H9 (cell line): Measurements from ENCODE around the gene SMIM36. TPM values are rescaled to one million over a fixed set of nuclear protein-coding genes. Genes with fewer than 3 reads are reported as not detected.
"Not testable (repeated sequence)": the region's sequence is repeated elsewhere in the genome, so short reads cannot be mapped to it uniquely, and the experiment has no call there.

Experiments used
- DNase-seq: peaks from one replicate; pipeline ENCODE4 v3.0.0-alpha.2; 2017
- H2AFZ ChIP-seq: one replicate; pipeline ENCODE4 v1.6.1; 2013; ENCODE audit warnings: mild to moderate bottlenecking, low read length, control low read depth, moderate library complexity
- H2AK5ac ChIP-seq: 2 replicates; pipeline ENCODE4 v1.6.1; 2013; ENCODE audit warnings: low read length, control low read depth, mixed read lengths; ENCODE audit not compliant: insufficient read length
- H2BK120ac ChIP-seq: one replicate; pipeline ENCODE4 v1.6.1; 2013; ENCODE audit warnings: low read depth, mild to moderate bottlenecking, low read length, control low read depth, inconsistent platforms; ENCODE audit not compliant: poor library complexity, severe bottlenecking
- H2BK12ac ChIP-seq: 2 replicates; pipeline ENCODE4 v1.6.1; 2013; ENCODE audit warnings: low read length, control low read depth, mixed read lengths, low read depth; ENCODE audit not compliant: insufficient read length
- H2BK15ac ChIP-seq: 2 replicates; pipeline ENCODE4 v1.6.1; 2013; ENCODE audit warnings: low read depth, low read length, control low read depth
- H2BK20ac ChIP-seq: one replicate; pipeline ENCODE4 v1.6.1; 2013; ENCODE audit warnings: low read depth, mild to moderate bottlenecking, low read length, control low read depth, inconsistent platforms; ENCODE audit not compliant: poor library complexity, severe bottlenecking
- H2BK5ac ChIP-seq: 2 replicates; pipeline ENCODE4 v1.6.1; 2013; ENCODE audit warnings: low read length, control low read depth, mixed read lengths; ENCODE audit not compliant: insufficient read length
- H3K14ac ChIP-seq: 2 replicates; pipeline ENCODE4 v1.6.1; 2013; ENCODE audit warnings: low read length, control low read depth; ENCODE audit not compliant: insufficient read depth
- H3K18ac ChIP-seq: 2 replicates; pipeline ENCODE4 v1.6.1; 2013; ENCODE audit warnings: low read depth, mild to moderate bottlenecking, mixed read lengths, low read length, control low read depth; ENCODE audit not compliant: insufficient read length
- H3K23ac ChIP-seq: 2 replicates; pipeline ENCODE4 v1.6.1; 2013; ENCODE audit warnings: low read length, control low read depth, mixed read lengths, low read depth; ENCODE audit not compliant: insufficient read length
- H3K23me2 ChIP-seq: 2 replicates; pipeline ENCODE4 v1.6.1; 2013; ENCODE audit warnings: low read depth, mild to moderate bottlenecking, mixed read lengths, low read length, control low read depth; ENCODE audit not compliant: insufficient read length, poor library complexity, severe bottlenecking
- H3K27ac ChIP-seq: 2 replicates; pipeline ENCODE4 v1.5.1; 2013; ENCODE audit warnings: low read length, control low read depth, mixed read lengths, low read depth; ENCODE audit not compliant: insufficient read length
- H3K27me3 ChIP-seq: 2 replicates; pipeline ENCODE4 v1.6.1; 2013; ENCODE audit warnings: low read length, control low read depth, inconsistent platforms; ENCODE audit not compliant: insufficient read depth
- H3K4ac ChIP-seq: 2 replicates; pipeline ENCODE4 v1.6.1; 2013; ENCODE audit warnings: low read depth, mild to moderate bottlenecking, control low read depth, inconsistent platforms, low read length, moderate library complexity
- H3K4me1 ChIP-seq: 2 replicates; pipeline ENCODE4 v1.6.1; 2013; ENCODE audit warnings: low read length, control low read depth, inconsistent platforms; ENCODE audit not compliant: insufficient read depth
- H3K4me2 ChIP-seq: 2 replicates; pipeline ENCODE4 v1.6.1; 2013; ENCODE audit warnings: low read length, control low read depth, mixed read lengths; ENCODE audit not compliant: insufficient read length, insufficient read depth
- H3K56ac ChIP-seq: 2 replicates; pipeline ENCODE4 v1.6.1; 2013; ENCODE audit warnings: low read depth, mild to moderate bottlenecking, mixed read lengths, low read length, control low read depth; ENCODE audit not compliant: insufficient read length
- H3K79me1 ChIP-seq: 2 replicates; pipeline ENCODE4 v1.6.1; 2013; ENCODE audit warnings: low read depth, mild to moderate bottlenecking, moderate library complexity, low read length, control low read depth, inconsistent platforms; ENCODE audit not compliant: insufficient read depth, poor library complexity, severe bottlenecking
- H3K79me2 ChIP-seq: 2 replicates; pipeline ENCODE4 v1.6.1; 2013; ENCODE audit warnings: low read length, control low read depth, inconsistent platforms; ENCODE audit not compliant: insufficient read depth
- H3K9ac ChIP-seq: 2 replicates; pipeline ENCODE4 v1.6.1; 2013; ENCODE audit warnings: low read length, control low read depth, mixed read lengths; ENCODE audit not compliant: insufficient read length; ENCODE audit errors: extremely low read depth
- H3K9me3 ChIP-seq: one replicate; pipeline ENCODE4 v1.6.1; 2013; ENCODE audit warnings: low read depth, low read length, inconsistent platforms; ENCODE audit not compliant: control insufficient read depth
- H3T11ph ChIP-seq: one replicate; pipeline ENCODE4 v1.6.1; 2013; ENCODE audit warnings: mild to moderate bottlenecking, low read length, control low read depth, inconsistent platforms
- H4K20me1 ChIP-seq: one replicate; pipeline ENCODE4 v1.6.1; 2013; ENCODE audit not compliant: control insufficient read depth, insufficient read length, insufficient read depth
- H4K5ac ChIP-seq: 2 replicates; pipeline ENCODE4 v1.6.1; 2013; ENCODE audit warnings: low read depth, mild to moderate bottlenecking, mixed read lengths, low read length, control low read depth; ENCODE audit not compliant: insufficient read length
- H4K8ac ChIP-seq: replicated peaks from 2 replicates; pipeline ENCODE4 v1.6.1; 2013; ENCODE audit warnings: low read length, control low read depth, mixed read lengths, low read depth; ENCODE audit not compliant: insufficient read length
- H4K91ac ChIP-seq: 2 replicates; pipeline ENCODE4 v1.6.1; 2013; ENCODE audit warnings: low read depth, mild to moderate bottlenecking, moderate library complexity, mixed read lengths, low read length, control low read depth; ENCODE audit not compliant: insufficient read length
- H3K27ac Mint-ChIP-seq, 3 experiments: 2 replicates in 2 of 3; 3 replicates in 1 of 3; pipeline ENCODE4 v1.8.0; 2020 to 2021; ENCODE audit warnings: mixed read lengths in 3 of 3, mild to moderate bottlenecking in 1 of 3, moderate library complexity in 1 of 3
- H3K27me3 Mint-ChIP-seq: 2 replicates; pipeline ENCODE4 v1.8.0; 2021; ENCODE audit warnings: low read depth, mild to moderate bottlenecking, moderate library complexity, mixed read lengths
- H3K36me3 Mint-ChIP-seq, 3 experiments: 2 replicates in 2 of 3; 3 replicates in 1 of 3; pipeline ENCODE4 v1.8.0; 2020 to 2021; ENCODE audit warnings: low read depth in 3 of 3, mixed read lengths in 3 of 3; ENCODE audit not compliant: insufficient read depth in 1 of 3
- H3K4me1 Mint-ChIP-seq, 2 experiments: 2 replicates each; pipeline ENCODE4 v1.8.0; 2020; ENCODE audit warnings: mixed read lengths in 2 of 2
- H3K4me3 Mint-ChIP-seq, 2 experiments: 2 replicates in 1 of 2; 3 replicates in 1 of 2; pipeline ENCODE4 v1.8.0; 2020 to 2021; ENCODE audit warnings: mild to moderate bottlenecking in 2 of 2, mixed read lengths in 2 of 2, moderate library complexity in 1 of 2
- H3K9me3 Mint-ChIP-seq, 2 experiments: 2 replicates in 1 of 2; 3 replicates in 1 of 2; pipeline ENCODE4 v1.8.0; 2020; ENCODE audit warnings: mild to moderate bottlenecking in 2 of 2, mixed read lengths in 2 of 2, moderate library complexity in 1 of 2
- CTCF ChIP-seq: fragments of 200-600 bp; sonication (generic); conservative IDR thresholded peaks from 3 replicates; pipeline ENCODE4 v1.8.0; 2021; ENCODE audit warnings: antibody characterized with exemption, mild to moderate bottlenecking
- WGBS: extraction: QIAGEN DNeasy Blood & Tissue Kit; methylation state at CpG from one replicate; pipeline ENCODE4 v1.1.7; 2013; ENCODE audit warnings: missing lambda C conversion rate, low lambda C conversion rate, mixed read lengths; ENCODE audit not compliant: insufficient read length; ENCODE audit errors: extremely low coverage; 5-methylcytosine and 5-hydroxymethylcytosine counted together
- total RNA-seq: library from RNA; stranded (reverse); gene quantifications from 2 replicates; pipeline ENCODE4 v1.2.1, GENCODE V29; 2021

Gene SMIM36
- total RNA-seq, 1 experiment from 2014 or later, result not detected

- Mint-ChIP-seq H3K36me3 (peaks cover 33 to 76% (median 68%) of the 10 kb centered on the region in 3 experiments), H3K27me3 (no peaks in the 10 kb centered on the region), H3K27ac (no peak overlapping the region), H3K9me3 (no peaks in the 10 kb centered on the region), H3K4me3 (no peak overlapping the region), H3K4me1 (no peaks in the 10 kb centered on the region)
- WGBS, result no CpG with 5 or more reads among the region's 1 CpG
- Histone ChIP-seq H3K27me3 (no peaks in the 10 kb centered on the region), H3K4me1 (0 out of 2 replicates have a peak, but pooled peaks cover 3% of the 10 kb centered on the region), H3K23ac (no peak overlapping the region), H2BK12ac (no peak overlapping the region), H4K91ac (no peak overlapping the region), H3K23me2 (no peaks in the 10 kb centered on the region), H2AFZ (no peak overlapping the region), H3K56ac (no peak overlapping the region), H2BK5ac (no peak overlapping the region), H3K18ac (no peak overlapping the region), H4K5ac (no peak overlapping the region), H3K14ac (no peak overlapping the region), H3K4me2 (no peak overlapping the region), H2BK20ac (no peak overlapping the region), H3K27ac (no peak overlapping the region), H3K9ac (no peak overlapping the region), H4K8ac (no peak overlapping the region), H3T11ph (no peak overlapping the region), H3K79me1 (no peaks in the 10 kb centered on the region), H3K79me2 (no peaks in the 10 kb centered on the region), H2BK15ac (no peak overlapping the region), H3K4ac (no peak overlapping the region), H2BK120ac (no peak overlapping the region), H4K20me1 (no peaks in the 10 kb centered on the region), H2AK5ac (no peak overlapping the region), H3K9me3 (no peaks in the 10 kb centered on the region)
- TF ChIP-seq CTCF, result no peak
- no peak for DNase-seq
Observed at GRCh38 chr17:55405600-55405999, 105.7 kb downstream of the SMIM36 start.

- not testable (repeated sequence) for H3K27ac ChIP-seq, H3K4me3 Mint-ChIP-seq, H3K18ac ChIP-seq
Observed at GRCh38 chr17:55404197-55404596, 107.1 kb downstream of the SMIM36 start.

More at GRCh38 chr17:55404197-55404596, 107.1 kb downstream of the SMIM36 start:
- H3K9me3 Mint-ChIP-seq, H3K14ac ChIP-seq, H3T11ph ChIP-seq, H3K4me1 Mint-ChIP-seq, H2AFZ ChIP-seq, H3K27me3 Mint-ChIP-seq, H2AK5ac ChIP-seq, H3K79me1 ChIP-seq, H2BK12ac ChIP-seq, H3K4me2 ChIP-seq, H3K9me3 ChIP-seq, H3K4me1 ChIP-seq, H3K4ac ChIP-seq, H3K27ac Mint-ChIP-seq, H3K27me3 ChIP-seq, H3K23me2 ChIP-seq, H3K79me2 ChIP-seq, H3K9ac ChIP-seq, H4K8ac ChIP-seq, H4K5ac ChIP-seq, H2BK120ac ChIP-seq, H3K56ac ChIP-seq, H2BK15ac ChIP-seq, H2BK5ac ChIP-seq, DNase-seq, H4K20me1 ChIP-seq, H4K91ac ChIP-seq, H2BK20ac ChIP-seq, H3K23ac ChIP-seq: not testable (repeated sequence)
- peaks cover 32 to 72% (median 67%) of the 10 kb centered on the region in 3 experiments for H3K36me3 Mint-ChIP-seq
- WGBS, result no CpG with 5 or more reads among the region's 5 CpGs
